T-cell (primary cell): ENCODE results near the gene CD80. TPM values are rescaled to one million over a fixed set of nuclear protein-coding genes. Genes with fewer than 3 reads are reported as not detected.
A peak's percentile ranks its signal among the peaks of the same experiment; 100 is the strongest.

Experiments used
- ATAC-seq, 4 experiments: fragments of 200-7000 bp in 3 of 4; fragments of 150-1000 bp in 1 of 4; cut with Tn5 transposase; replicated peaks in 1 of 4; 1 replicate in 3 of 4; 2 replicates in 1 of 4; pipeline ENCODE4 v1.10.0; 2021; ENCODE audit warnings: moderate library complexity in 3 of 4, mild to moderate bottlenecking in 2 of 4, moderate number of reproducible peaks in 1 of 4
- CTCF ChIA-PET, 2 donors: fragments of 300-600 bp; sonication (Branson Sonifier 250); formaldehyde crosslinking; loops; one replicate each; lab custom pipeline; 2022; ENCODE audit warnings: antibody characterized with exemption in 2 of 2; lab: Charles Lee
- POLR2A ChIA-PET, 2 donors: fragments of 300-600 bp; sonication (Branson Sonifier 250); formaldehyde crosslinking; loops; one replicate each; lab custom pipeline; 2022; ENCODE audit warnings: antibody characterized with exemption in 2 of 2; lab: Charles Lee
- DNase-seq, 35 experiments: peaks; one replicate each; pipeline versions ENCODE4 v3.0.0 to v3.0.0-alpha.2; 2013 to 2023
- H3K27ac ChIP-seq: one replicate; pipeline ENCODE4 v1.5.1; 2013; ENCODE audit warnings: low read length
- H3K27me3 ChIP-seq, 2 experiments: replicated peaks in 1 of 2; 1 replicate in 1 of 2; 2 replicates in 1 of 2; pipeline versions ENCODE4 v1.6.1 to v1.7.0; 2013; ENCODE audit warnings: low read length in 1 of 2, mixed read lengths in 1 of 2; ENCODE audit not compliant: control insufficient read depth in 2 of 2, insufficient read depth in 2 of 2; ENCODE audit errors: extremely low read depth in 1 of 2
- H3K36me3 ChIP-seq, 2 donors: 1 replicate in 1 of 2; 2 replicates in 1 of 2; pipeline versions ENCODE4 v1.6.1 to v1.7.0; 2013; ENCODE audit warnings: low read length in 1 of 2; ENCODE audit not compliant: control insufficient read depth in 2 of 2, insufficient read depth in 1 of 2; ENCODE audit errors: extremely low read depth in 1 of 2
- H3K4me1 ChIP-seq, 2 experiments: 1 replicate in 1 of 2; 2 replicates in 1 of 2; pipeline versions ENCODE4 v1.6.1 to v1.7.0; 2013; ENCODE audit warnings: low read length in 2 of 2, mixed read lengths in 1 of 2; ENCODE audit not compliant: insufficient read depth in 2 of 2, control insufficient read depth in 1 of 2; ENCODE audit errors: extremely low read depth in 1 of 2
- H3K4me3 ChIP-seq, 2 donors: 1 replicate in 1 of 2; 2 replicates in 1 of 2; pipeline versions ENCODE4 v1.5.1 to v1.7.0; 2013; ENCODE audit warnings: mild to moderate bottlenecking in 2 of 2, low read length in 1 of 2, moderate library complexity in 1 of 2; ENCODE audit not compliant: control insufficient read depth in 1 of 2; ENCODE audit errors: extremely low read depth in 1 of 2
- H3K9me3 ChIP-seq: 2 replicates; pipeline ENCODE4 v1.7.0; 2013
- H3K27ac Mint-ChIP-seq, 2 donors: one replicate each; pipeline ENCODE4 v1.8.0; 2020 to 2021; ENCODE audit warnings: mild to moderate bottlenecking in 2 of 2, mixed read lengths in 2 of 2
- H3K27me3 Mint-ChIP-seq, 2 donors: one replicate each; pipeline ENCODE4 v1.8.0; 2021 to 2022; ENCODE audit warnings: mixed read lengths in 2 of 2
- H3K36me3 Mint-ChIP-seq: one replicate; pipeline ENCODE4 v1.8.0; 2021; ENCODE audit warnings: mixed read lengths
- H3K4me1 Mint-ChIP-seq, 3 donors: one replicate each; pipeline ENCODE4 v1.8.0; 2020 to 2022; ENCODE audit warnings: mixed read lengths in 3 of 3, mild to moderate bottlenecking in 1 of 3
- H3K4me3 Mint-ChIP-seq, 3 donors: one replicate each; pipeline ENCODE4 v1.8.0; 2020 to 2022; ENCODE audit warnings: mild to moderate bottlenecking in 3 of 3, mixed read lengths in 3 of 3, moderate library complexity in 3 of 3
- H3K9me3 Mint-ChIP-seq, 3 donors: one replicate each; pipeline ENCODE4 v1.8.0; 2020 to 2022; ENCODE audit warnings: mixed read lengths in 3 of 3
- WGBS: methylation state at CpG from one replicate; pipeline ENCODE4 v1.1.5; 2013; ENCODE audit warnings: missing lambda C conversion rate; ENCODE audit not compliant: insufficient coverage; 5-methylcytosine and 5-hydroxymethylcytosine counted together
- total RNA-seq, 35 experiments: library from RNA in 6 of 35; stranded (reverse) in 6 of 35; fragments of 120-200 nt in 1 of 35; gene quantifications; one replicate each; pipeline versions ENCODE4 v1.2.1 to v1.2.4 and lab custom pipeline; 2013 to 2026

Gene CD80
- total RNA-seq, 5 donors from 2014 or later (not counting 1 experiment from before 2014, with no cell fraction given) = 1.3 to 3.5 (median 2.0) TPM

GRCh38 chr3:119585856-119586570, 26.6 kb upstream of the CD80 start:
- no peaks in the 10 kb centered on the region for H3K36me3 Mint-ChIP-seq

DNA sequence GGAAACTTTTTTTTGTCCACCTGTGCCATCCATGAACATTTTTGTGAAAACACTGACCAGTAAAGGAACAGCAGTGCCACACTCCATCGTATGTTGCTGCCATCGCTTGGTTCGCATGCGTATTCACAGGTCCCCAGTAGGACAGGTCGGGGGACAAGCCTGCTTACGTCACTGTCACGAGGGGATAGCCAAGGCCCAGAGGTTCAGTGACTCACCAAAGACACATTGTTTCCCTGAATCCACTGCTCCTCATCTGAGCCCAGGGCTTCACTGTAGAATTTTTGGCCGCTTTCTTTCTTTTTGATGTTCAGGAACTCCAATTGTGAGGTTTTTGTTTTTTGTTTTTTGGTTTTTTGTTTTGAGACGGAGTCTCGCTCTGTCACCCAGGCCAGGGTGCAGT, 25.8 kb upstream of the CD80 start:
- Histone ChIP-seq H3K4me1 (peaks cover 0 to 4% of the 10 kb centered on the region in 2 experiments), H3K27me3 (no peaks in the 10 kb centered on the region), H3K36me3 (no peaks in the 10 kb centered on the region), H3K27ac (no peak overlapping the region), H3K9me3 (no peaks in the 10 kb centered on the region), H3K4me3 (no peak overlapping the region)
- Mint-ChIP-seq H3K36me3 (no peaks in the 10 kb centered on the region), H3K9me3 (no peaks in the 10 kb centered on the region), H3K27me3 (peaks cover 7 to 8% of the 10 kb centered on the region in 2 donors), H3K4me1 (peaks cover 0 to 12% (median 2%) of the 10 kb centered on the region in 3 donors), H3K27ac (no peak overlapping the region), H3K4me3 (no peak overlapping the region)
- CTCF ChIA-PET = no interaction called here
- ATAC-seq (no peak), DNase-seq (no peak)
- POLR2A ChIA-PET = no interaction called here
- 88% methylated on average over 7 of the region's 10 CpGs for WGBS

More at GRCh38 chr3:119585856-119586570, 26.6 kb upstream of the CD80 start:
- Histone ChIP-seq H3K4me3 (no peak overlapping the region), H3K27me3 (no peaks in the 10 kb centered on the region), H3K4me1 (no peaks in the 10 kb centered on the region), H3K9me3 (no peaks in the 10 kb centered on the region), H3K36me3 (no peaks in the 10 kb centered on the region), H3K27ac (no peak overlapping the region)
- peaks cover 0 to 10% (median 0%) of the 10 kb centered on the region in 3 donors for H3K4me1 Mint-ChIP-seq
- DNase-seq (no peak), ATAC-seq (no peak)
- ChIA-PET POLR2A (no interaction called here), CTCF (no interaction called here)
- no peak overlapping the region for H3K4me3 Mint-ChIP-seq
- H3K27me3 Mint-ChIP-seq = peaks cover 9 to 10% of the 10 kb centered on the region in 2 donors
- no peak overlapping the region for H3K27ac Mint-ChIP-seq
- 94% methylated on average over 7 of the region's 11 CpGs for WGBS
- H3K9me3 Mint-ChIP-seq = no peaks in the 10 kb centered on the region

DNA sequence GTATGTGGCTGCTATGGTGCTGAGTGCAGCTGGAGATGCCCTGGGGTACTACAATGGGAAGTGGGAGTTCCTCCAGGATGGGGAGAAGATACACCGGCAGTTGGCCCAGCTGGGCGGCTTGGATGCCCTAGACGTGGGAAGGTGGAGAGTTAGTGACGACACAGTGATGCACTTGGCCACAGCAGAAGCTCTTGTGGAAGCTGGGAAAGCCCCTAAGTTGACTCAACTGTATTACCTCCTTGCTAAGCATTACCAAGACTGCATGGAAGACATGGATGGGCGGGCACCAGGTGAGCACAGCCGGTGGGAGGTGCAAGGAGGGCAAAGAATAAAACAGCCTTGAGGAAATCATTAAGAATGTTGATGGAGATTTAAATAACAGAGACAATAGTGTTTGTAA, 22.8 kb upstream of the CD80 start:
- peak in 1 of 4 experiments; percentile 41 for ATAC-seq
- Histone ChIP-seq H3K4me1 (peaks cover 2 to 14% of the 10 kb centered on the region in 2 experiments), H3K9me3 (no peaks in the 10 kb centered on the region), H3K36me3 (no peaks in the 10 kb centered on the region), H3K27me3 (no peaks in the 10 kb centered on the region), H3K27ac (no peak overlapping the region), H3K4me3 (no peak overlapping the region)
- no peaks in the 10 kb centered on the region for H3K9me3 Mint-ChIP-seq
- WGBS = no CpG with 5 or more reads among the region's 6 CpGs
- no peaks in the 10 kb centered on the region for H3K36me3 Mint-ChIP-seq
- H3K27me3 Mint-ChIP-seq = peaks cover 0 to 8% of the 10 kb centered on the region in 2 donors
- DNase-seq = peak in 1 of 35 experiments; percentile 40
- ChIA-PET POLR2A (no interaction called here), CTCF (interaction anchor here in 1 of 2 donors (1.2 kb wide), 1 partner anchor 9 kb away, joined by 4 read pairs; no protein-coding TSS in a partner anchor)
- H3K27ac Mint-ChIP-seq = no peak overlapping the region
- peaks cover 8 to 13% (median 12%) of the 10 kb centered on the region in 3 donors for H3K4me1 Mint-ChIP-seq
- H3K4me3 Mint-ChIP-seq = no peak overlapping the region

DNA sequence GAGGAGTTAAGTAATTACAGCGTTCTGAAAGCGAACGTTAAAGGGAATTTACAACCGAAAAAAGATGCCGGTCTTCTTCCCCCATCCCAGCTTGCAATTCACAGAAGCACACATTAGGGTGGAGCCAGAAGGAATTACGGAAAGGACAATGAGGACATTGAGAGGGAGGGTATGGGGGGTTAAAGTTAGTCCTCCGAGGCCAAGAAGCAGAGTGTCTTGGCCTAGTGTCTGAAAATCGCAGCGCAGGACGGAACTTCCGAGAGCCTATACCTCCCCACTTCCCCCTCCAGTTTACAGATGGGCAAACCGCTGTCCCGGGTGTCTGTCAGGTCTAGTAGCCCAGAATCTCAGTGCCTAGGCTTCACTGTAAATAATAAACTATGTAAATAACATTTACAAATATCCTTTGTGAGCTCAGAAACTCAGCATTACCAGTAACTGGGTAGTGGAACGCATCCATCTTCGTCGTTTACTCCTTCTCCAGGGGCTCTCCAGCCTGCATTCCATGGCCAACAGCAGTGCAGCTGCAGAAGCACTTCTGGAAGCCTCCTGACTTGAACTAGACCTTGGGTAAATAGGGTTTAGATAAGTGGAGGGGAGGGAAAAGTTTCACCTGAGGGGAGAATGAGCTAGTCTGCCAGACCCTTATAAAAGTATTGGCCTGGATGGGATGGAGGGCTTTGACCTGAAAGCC, 20.8 kb upstream of the CD80 start:
- Histone ChIP-seq H3K4me1 (peaks cover 2 to 14% of the 10 kb centered on the region in 2 experiments), H3K27ac (peak overlapping the region; percentile 70), H3K27me3 (no peaks in the 10 kb centered on the region), H3K4me3 (peak overlapping the region; percentile 62 to 63), H3K36me3 (no peaks in the 10 kb centered on the region), H3K9me3 (no peaks in the 10 kb centered on the region)
- Mint-ChIP-seq H3K27me3 (peaks cover 0 to 8% of the 10 kb centered on the region in 2 donors), H3K9me3 (no peaks in the 10 kb centered on the region), H3K27ac (peak overlapping the region; percentile 44 to 90), H3K4me1 (peaks cover 8 to 13% (median 12%) of the 10 kb centered on the region in 3 donors), H3K4me3 (peak overlapping the region; percentile 83 to 96 (median 88)), H3K36me3 (no peaks in the 10 kb centered on the region)
- ATAC-seq (peak; percentile 14 to 63 (median 56)), DNase-seq (peak in 10 of 35 experiments; percentile 6 to 35 (median 13))
- WGBS = no CpG with 5 or more reads among the region's 16 CpGs
- POLR2A ChIA-PET = interaction anchor here in 1 of 2 donors (0.6 kb wide), 1 partner anchor 10 kb away, joined by 3 read pairs; no protein-coding TSS in a partner anchor
- CTCF ChIA-PET = interaction anchor here in 1 of 2 donors (0.6 to 0.7 kb wide), 2 partner anchors 310 to 1089 kb away, joined by 3 to 7 read pairs; no protein-coding TSS in a partner anchor

DNA sequence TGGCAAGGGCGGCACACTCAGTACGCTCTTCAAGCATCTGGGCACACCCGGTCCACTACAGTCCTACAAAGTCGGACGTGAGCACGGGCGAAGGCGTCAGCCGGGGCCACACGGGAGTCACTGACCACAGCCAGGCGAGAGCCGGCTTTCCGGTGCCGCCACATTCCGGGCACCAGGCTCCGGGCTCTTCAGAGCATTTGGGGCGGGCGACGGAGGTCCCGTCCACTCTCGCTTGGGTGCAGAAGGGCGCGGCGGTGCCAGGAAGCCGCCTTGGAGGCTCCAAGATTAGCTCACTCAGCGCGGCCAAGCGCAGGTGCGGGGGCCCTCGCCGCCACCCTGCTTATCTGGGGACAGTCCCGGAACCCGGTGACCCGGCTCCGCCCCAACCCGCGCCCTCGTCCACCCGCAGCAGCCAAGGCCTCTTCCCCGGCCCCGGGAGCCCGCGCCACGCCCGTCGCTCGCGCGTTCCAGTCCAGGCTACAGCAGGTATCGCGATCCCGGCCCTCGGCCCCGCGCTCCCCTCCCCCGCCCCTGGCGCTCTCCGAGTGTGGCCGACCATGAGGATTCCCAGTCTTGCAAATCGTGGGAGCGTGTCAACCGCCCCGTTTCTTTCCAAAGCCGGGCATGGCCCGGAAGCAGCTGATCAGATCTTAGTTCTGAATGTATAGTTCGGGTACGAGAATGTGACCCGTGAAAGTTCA, 20.1 kb upstream of the CD80 start, which contains the start of gene ADPRH:
Gene ADPRH, plus strand, starts transcription at position 127 of the 701 bp plus-strand sequence. CDS start 2,678 bp downstream, outside the sequence.
- ChIA-PET CTCF (interaction anchor here (0.6 kb wide), 2 partner anchors 1090 to 1572 kb away, joined by 3 read pairs; no protein-coding TSS in a partner anchor), POLR2A (interaction anchor here (0.6 to 0.7 kb wide), 2 partner anchors 9 to 17 kb away, joined by 3 read pairs; no protein-coding TSS in a partner anchor)
- Histone ChIP-seq H3K4me3 (peak within 1 kb of the TSS; percentile 62 to 63), H3K4me1 (peaks cover 2 to 14% of the 10 kb centered on the region in 2 experiments), H3K27me3 (no peaks in the 10 kb centered on the region), H3K9me3 (no peaks in the 10 kb centered on the region), H3K27ac (peak within 1 kb of the TSS; percentile 70), H3K36me3 (no peaks in the 10 kb centered on the region)
- H3K36me3 Mint-ChIP-seq = no peaks in the 10 kb centered on the region
- H3K4me3 Mint-ChIP-seq = peak within 1 kb of the TSS; percentile 83 to 96 (median 88)
- peak within 1 kb of the TSS; percentile 44 to 90 for H3K27ac Mint-ChIP-seq
- peak; percentile 71 to 76 (median 76) for ATAC-seq
- H3K27me3 Mint-ChIP-seq = peaks cover 0 to 8% of the 10 kb centered on the region in 2 donors
- 3% methylated on average over 60 of the region's 68 CpGs for WGBS
- no peaks in the 10 kb centered on the region for H3K9me3 Mint-ChIP-seq
- H3K4me1 Mint-ChIP-seq = peaks cover 8 to 13% (median 12%) of the 10 kb centered on the region in 3 donors
- DNase-seq = peak in 30 of 35 experiments; percentile 7 to 55 (median 22)
